ENCODE results near the gene SEPTIN10.

GRCh38 chr2:109623923-109624322 lies 10.2 kb upstream of the SEPTIN10 start:
- TF ChIP-seq EZH2 (IDR thresholded peaks at IDR 0.05) (no peak), CTCF (IDR thresholded peaks at IDR 0.05) (no peak), EZH2phosphoT487 (IDR thresholded peaks at IDR 0.05) (no peak)

Data from neural progenitor cell (in vitro differentiated cells).